ENCODE data around the gene WDR90.

Gene WDR90

DNA sequence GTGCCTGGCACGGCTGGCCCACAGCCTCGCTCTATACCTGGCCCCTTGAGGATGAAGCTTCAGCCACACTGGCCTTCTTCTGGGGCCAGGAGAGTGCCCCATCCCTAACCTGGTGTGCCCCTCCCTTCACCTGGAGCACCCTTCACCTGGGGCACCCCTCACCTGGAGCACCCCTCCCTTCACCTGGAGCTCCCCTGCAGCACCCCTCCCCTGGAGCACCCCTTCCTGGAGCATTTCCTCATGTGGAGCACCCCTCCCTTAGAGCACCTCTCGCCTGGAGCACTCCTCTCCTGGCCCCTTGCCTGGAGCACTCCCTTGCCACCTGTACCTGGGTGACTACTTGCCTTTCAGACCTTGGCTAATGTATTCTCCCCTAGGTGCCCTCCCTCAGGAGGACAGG is 58.9 kb downstream of the WDR90 start:
- no peak for DNase-seq
- Histone ChIP-seq H3K9me3 (no peaks in the 10 kb centered on the region), H3K4me1 (peaks cover 28% of the 10 kb centered on the region), H3K4me3 (ENCODE audit: low read depth, low read length) (no peak overlapping the region), H3K27me3 (no peaks in the 10 kb centered on the region), H3K36me3 (0 out of 2 replicates have a peak, but pooled peaks cover 3% of the 10 kb centered on the region)
- TF ChIP-seq, protein P1, sequence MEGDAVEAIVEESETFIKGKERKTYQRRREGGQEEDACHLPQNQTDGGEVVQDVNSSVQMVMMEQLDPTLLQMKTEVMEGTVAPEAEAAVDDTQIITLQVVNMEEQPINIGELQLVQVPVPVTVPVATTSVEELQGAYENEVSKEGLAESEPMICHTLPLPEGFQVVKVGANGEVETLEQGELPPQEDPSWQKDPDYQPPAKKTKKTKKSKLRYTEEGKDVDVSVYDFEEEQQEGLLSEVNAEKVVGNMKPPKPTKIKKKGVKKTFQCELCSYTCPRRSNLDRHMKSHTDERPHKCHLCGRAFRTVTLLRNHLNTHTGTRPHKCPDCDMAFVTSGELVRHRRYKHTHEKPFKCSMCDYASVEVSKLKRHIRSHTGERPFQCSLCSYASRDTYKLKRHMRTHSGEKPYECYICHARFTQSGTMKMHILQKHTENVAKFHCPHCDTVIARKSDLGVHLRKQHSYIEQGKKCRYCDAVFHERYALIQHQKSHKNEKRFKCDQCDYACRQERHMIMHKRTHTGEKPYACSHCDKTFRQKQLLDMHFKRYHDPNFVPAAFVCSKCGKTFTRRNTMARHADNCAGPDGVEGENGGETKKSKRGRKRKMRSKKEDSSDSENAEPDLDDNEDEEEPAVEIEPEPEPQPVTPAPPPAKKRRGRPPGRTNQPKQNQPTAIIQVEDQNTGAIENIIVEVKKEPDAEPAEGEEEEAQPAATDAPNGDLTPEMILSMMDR (IDR thresholded peaks at IDR 0.05; ENCODE audit: low read depth, low read length), result no peak

DNA sequence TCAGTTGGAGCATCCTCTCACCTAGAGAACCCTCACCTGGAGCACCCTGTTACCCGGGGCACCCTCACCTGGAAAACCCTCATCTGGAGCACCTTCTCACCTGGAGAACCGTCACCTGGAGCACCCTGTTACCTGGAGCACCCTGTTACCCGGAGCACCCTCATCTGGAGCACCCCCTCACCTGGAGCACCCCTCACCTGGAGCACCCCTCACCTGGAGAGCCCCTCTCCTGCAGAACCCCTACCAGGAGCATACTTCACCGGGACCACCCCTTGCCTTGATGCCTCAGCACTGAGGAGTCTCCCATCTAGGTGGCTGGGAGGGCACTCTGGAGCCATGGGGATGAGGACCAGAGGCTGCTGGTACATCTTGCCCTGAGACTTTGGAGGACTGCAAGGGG is 59.8 kb downstream of the WDR90 start:
- Histone ChIP-seq H3K4me1 (peaks cover 28% of the 10 kb centered on the region), H3K4me3 (ENCODE audit: low read depth, low read length) (no peak overlapping the region), H3K36me3 (0 out of 2 replicates have a peak, but pooled peaks cover under 1% of the 10 kb centered on the region), H3K27me3 (no peaks in the 10 kb centered on the region), H3K9me3 (no peaks in the 10 kb centered on the region)
- TF ChIP-seq, protein P1 (IDR thresholded peaks at IDR 0.05; ENCODE audit: low read depth, low read length), result no peak
- no peak for DNase-seq

DNA sequence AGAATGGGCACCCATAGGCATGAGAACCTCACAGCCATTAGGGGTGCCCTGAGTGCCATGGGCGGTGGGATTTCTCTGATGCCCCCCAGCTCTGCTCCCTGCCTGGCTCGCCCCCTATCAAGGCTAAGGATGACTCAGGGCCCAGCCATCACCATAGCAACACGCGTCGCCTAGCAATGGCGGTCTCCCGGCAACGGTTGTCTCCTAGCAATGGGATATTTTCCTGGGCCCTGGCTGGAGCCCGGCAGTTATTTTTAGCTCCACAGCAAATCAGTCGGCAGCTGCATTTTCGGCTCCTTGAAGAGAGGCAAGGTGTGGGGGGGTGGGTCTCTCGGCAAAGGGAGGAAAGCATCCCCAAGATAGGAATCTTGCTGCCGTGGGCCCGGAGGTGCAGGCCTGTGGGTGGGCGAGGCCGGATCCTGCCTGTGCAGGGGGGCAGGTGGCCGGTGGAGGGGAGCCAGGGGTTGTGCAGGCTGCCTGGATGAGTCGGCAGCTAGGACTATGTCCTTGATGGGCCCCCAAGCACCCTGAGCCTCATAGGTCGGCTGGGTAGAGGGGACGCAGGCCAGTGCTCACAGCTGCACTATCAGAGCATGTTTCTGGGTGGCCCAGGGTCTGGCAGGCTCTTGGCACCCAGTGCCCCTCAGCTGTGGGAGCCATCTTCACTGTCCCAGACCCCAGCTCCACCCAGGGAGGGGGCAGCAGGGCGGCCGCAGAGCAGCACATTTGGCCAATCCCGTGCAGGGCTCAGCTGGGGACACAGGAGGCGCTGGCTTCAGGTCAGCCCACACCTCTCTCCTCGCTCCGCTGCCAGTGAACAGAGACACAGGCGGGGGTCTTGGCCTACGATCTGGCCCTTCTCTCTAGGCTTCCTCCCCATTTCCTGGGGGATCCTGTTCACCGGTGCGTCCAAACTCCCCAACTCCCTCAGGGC is 60.7 kb downstream of the WDR90 start:
- Histone ChIP-seq H3K9me3 (no peaks in the 10 kb centered on the region), H3K36me3 (no peaks in the 10 kb centered on the region), H3K27me3 (no peaks in the 10 kb centered on the region), H3K4me3 (ENCODE audit: low read depth, low read length) (peak overlapping the region; percentile 44), H3K4me1 (peaks cover 30% of the 10 kb centered on the region)
- DNase-seq, result peak; percentile 95
- TF ChIP-seq, protein P1 (IDR thresholded peaks at IDR 0.05; ENCODE audit: low read depth, low read length), result no peak; the same call in 1 of the 2 replicates

DNA sequence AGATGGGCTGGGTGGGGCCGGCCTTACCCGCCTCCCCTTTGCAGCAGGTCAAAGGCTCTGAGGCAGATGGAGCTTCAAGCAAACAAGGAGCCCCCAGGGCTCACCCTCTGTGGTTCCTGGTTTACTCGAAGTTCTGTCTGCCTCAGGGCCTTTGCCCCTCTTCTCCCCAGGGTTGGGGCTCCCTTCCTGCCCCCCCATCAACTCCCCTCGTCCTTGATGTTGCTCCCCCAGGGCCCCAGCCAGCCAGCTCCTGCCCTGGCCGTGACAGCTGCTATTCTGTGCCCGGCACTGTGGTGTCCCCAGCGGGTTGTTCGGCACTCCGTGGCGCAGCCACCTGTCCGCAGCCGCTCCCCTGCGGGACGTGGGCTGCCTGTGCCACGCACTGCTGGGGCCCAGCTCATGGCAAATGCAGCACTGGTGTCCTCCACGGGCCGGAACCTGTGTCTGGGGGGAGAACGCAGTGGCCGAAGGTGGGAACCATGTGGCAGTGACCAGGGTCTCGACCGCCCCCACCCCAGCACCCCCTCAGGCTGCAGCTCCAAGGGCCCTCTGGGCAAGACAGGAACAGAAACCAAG is 61.4 kb downstream of the WDR90 start:
- H3K9me3 ChIP-seq, result no peaks in the 10 kb centered on the region
- H3K4me1 ChIP-seq, result peaks cover 30% of the 10 kb centered on the region
- no peaks in the 10 kb centered on the region for H3K36me3 ChIP-seq
- no peak for DNase-seq
- peak overlapping the region; percentile 44; the same call in 1 of the 2 replicates for H3K4me3 ChIP-seq (ENCODE audit: low read depth, low read length)
- no peaks in the 10 kb centered on the region for H3K27me3 ChIP-seq
- TF ChIP-seq, protein P1 (IDR thresholded peaks at IDR 0.05; ENCODE audit: low read depth, low read length), result no peak

DNA sequence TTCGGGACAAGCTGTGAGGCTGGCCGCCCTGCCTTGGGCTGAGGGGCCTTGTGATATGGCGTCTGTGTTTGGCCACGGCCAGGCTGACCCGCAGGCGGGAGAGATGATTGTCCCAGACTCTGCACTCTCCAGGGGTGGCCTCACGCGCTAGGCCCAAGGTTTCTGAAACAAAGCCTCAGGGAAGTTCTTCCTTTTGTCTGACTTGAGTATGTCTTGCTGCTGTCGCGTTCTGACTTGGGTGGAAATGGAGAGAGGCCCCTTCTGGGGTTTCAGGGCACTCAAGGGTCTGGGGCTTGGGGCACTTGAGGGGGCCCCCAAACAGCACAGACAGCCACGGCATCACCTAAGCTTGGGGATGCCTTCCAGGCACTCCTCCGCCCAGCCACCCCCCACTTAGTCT is 61.9 kb downstream of the WDR90 start:
- no peaks in the 10 kb centered on the region for H3K27me3 ChIP-seq
- DNase-seq, result no peak
- TF ChIP-seq, protein P1 (IDR thresholded peaks at IDR 0.05; ENCODE audit: low read depth, low read length), result no peak
- H3K4me1 ChIP-seq, result peaks cover 30% of the 10 kb centered on the region
- H3K36me3 ChIP-seq, result no peaks in the 10 kb centered on the region
- no peak overlapping the region for H3K4me3 ChIP-seq (ENCODE audit: low read depth, low read length)
- no peaks in the 10 kb centered on the region for H3K9me3 ChIP-seq
